GM18870 (cell line): Measurements from ENCODE around the gene LRRN3.
"Not testable (repeated sequence)": the region's sequence is repeated elsewhere in the genome, so short reads cannot be mapped to it uniquely, and the experiment has no call there.

Experiments
- ATAC-seq: cut with Tn5 transposase; IDR thresholded peaks from one replicate; pipeline ENCODE4 v1.9.1; 2021; ENCODE audit warnings: moderate library complexity; ENCODE audit not compliant: unreplicated experiment

LRRN3 gene

GRCh38 chr7:111090846-111091245 is at the start of gene LRRN3:
TSS of gene LRRN3 (plus strand) at chr7:111091127. CDS start at chr7:111122773, 31,646 bp downstream.
- ATAC-seq: no peak

DNA sequence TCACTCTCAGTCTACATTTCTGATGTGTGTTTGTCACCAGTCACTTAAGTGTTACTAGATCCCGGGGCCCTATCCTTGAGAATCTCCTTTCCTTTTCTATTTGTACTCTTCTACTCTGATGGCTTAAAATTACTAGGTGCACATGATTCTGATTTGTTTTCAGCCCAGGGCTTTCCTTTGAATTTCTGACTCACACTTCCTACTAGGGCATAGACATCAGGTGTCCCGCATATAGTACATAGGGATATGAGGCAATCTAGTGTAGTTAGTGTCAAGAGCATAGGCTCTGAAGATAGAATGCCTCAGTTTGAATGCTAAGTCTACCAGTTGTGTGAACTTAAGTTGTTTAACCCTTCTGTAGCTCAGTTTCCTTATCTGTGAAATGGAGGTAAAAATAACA is 49.4 kb upstream of the LRRN3 start:
- ATAC-seq: no peak

- ATAC-seq: no peak
Observed at GRCh38 chr7:111042842-111043241, 48.1 kb upstream of the LRRN3 start.

- peak; percentile 95 for ATAC-seq
Observed at GRCh38 chr7:111043561-111043960, 47.4 kb upstream of the LRRN3 start.

- ATAC-seq: no peak
Observed at GRCh38 chr7:111045449-111045848, 45.5 kb upstream of the LRRN3 start.

DNA sequence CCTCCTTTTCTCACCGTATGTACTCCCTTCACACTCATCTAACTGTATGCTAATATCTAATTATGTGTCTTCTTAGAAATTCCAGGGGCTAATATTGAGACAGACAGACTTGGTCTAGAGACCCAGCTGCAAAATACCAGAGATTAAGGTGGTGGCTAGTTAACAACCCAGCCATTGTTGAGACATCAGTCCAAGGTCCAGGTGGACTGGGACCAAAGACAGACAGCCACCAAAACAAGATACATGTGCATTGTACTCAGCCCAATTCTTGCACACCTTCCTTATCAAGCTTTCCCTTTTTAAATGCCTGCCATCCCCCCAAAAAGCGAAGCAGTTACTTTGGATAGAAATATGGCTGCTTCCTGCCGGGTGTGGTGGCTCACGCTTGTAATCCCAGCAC is 43.3 kb upstream of the LRRN3 start:
- ATAC-seq: no peak

GRCh38 chr7:111049971-111050680 is 40.8 kb upstream of the LRRN3 start:
- ATAC-seq: no peak

DNA sequence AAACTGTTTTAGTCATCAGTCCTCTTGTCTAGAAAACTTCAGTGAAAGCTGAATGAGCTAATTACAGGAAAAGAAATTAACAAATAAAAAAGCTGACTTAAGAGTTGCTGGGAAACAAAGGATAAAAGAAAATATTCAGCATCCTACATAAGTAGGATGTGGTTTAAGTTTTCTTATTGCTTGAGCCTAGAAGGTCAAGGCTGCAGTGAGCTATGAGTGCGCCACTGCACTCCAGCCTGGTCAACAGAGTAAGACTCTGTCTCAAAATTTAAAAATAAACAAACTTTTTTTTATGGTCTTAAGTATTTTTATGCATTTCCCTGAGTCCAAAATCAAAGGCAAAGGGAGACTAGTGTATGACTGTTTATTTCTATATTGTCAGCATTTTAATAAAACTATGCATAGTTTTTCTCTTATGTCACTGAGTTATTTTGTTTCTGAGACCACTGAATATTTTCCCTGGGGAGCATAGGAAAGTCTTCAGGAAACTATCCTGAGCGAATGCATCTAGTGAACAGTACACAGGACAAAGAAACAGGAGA is 40.0 kb upstream of the LRRN3 start:
- ATAC-seq: no peak

DNA sequence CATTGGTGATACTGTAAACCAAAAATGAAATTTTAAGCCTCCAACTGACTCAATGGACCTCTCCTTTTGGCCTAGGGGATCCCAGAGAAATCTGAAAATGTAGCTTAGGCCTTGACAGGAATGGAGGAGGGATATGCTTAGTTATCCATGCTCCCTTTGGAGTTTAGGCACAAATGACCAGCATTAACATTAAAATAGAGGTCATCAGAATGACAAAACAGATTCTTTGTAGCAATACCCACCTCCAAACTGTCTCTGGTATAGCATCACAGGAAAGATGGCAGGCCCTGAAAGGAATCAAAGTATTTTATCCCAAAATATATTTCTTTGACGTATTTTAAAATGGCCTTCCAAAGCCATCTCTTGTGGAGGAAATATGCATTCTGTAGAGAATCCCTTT is 39.1 kb upstream of the LRRN3 start:
- ATAC-seq: no peak

GRCh38 chr7:111053035-111053434 is 37.9 kb upstream of the LRRN3 start:
- ATAC-seq: no peak

GRCh38 chr7:111056371-111056770 is 34.6 kb upstream of the LRRN3 start:
- ATAC-seq: no peak

DNA sequence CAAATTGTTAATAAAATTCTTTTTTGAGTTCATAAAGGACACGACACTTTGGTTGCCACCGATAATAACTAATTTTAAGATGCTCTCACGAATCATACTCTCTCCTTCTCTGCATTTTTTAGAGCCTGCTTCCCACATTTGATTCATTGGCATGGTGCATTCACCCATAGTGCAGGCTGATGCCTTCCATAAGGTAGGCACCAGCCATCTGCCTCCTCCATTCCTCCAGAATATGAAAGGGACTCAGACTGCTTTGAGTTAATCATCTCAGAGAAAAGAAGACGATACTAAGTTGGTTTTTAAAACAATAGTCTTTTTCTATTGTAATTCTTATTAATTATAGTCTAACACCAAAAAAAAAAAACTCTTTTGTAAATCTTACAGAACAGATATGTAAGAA is 33.9 kb upstream of the LRRN3 start:
- no peak for ATAC-seq

DNA sequence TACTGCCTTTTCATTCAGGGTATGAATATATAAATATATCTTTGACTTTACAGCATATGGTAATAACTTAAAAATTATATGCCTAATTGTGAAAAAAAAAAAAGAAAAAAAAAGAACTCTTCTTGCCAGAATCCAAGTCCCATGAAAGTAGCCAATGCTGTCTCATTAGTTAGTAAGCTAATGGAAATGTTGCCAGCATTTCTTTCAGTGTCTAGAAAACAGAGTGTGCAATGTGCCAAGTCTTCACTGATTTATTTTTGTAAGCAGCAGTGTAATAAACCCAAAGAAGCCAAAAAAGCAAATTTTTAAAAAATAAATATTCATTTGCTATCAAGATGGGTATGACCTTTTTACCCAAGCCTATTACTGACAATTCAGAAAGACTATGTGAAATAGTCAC is 31.1 kb upstream of the LRRN3 start:
- no peak for ATAC-seq

DNA sequence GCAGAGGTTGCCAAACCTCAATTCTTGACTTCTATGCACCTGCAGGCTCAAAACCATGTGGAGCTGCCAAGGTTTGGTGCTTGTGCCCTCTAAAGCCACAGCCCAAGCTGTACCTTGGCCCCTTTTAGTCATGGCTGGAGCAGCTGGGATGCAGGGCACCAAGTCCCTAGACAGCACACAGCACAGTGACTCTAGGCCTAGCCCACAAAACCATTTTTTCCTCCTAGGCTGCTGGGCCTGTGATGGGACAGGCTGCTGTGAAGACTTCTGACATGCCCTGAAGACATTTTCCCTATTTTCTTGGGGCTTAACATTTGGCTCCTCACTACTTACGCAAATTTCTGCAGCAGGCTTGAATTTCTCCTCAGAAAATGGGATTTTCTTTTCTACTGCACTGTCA is 27.8 kb upstream of the LRRN3 start:
- no peak for ATAC-seq

DNA sequence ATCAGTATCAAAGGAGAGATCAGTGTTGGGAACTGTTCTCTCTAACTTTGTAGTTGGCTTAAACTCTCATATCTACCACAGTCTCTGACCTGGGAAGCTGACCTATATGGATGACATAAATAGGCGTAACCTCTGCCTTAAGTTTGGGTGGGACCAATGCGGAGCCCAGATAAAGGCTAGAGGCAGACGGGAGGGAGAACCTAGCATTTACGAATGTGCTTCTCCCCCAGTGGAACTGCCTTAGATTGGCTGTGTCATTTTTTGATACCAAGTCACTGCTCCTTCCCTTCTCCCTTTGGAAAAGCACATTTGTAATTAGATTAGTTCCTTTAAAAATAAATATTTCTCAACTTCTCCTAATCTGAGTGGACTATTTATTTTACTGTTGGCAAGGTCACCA is 23.7 kb upstream of the LRRN3 start:
- ATAC-seq: no peak

GRCh38 chr7:111067682-111068081 is 23.2 kb upstream of the LRRN3 start:
- no peak for ATAC-seq

- ATAC-seq: no peak
Observed at GRCh38 chr7:111068618-111069017, 22.3 kb upstream of the LRRN3 start.

- no peak for ATAC-seq
Observed at GRCh38 chr7:111071556-111071955, 19.4 kb upstream of the LRRN3 start.

DNA sequence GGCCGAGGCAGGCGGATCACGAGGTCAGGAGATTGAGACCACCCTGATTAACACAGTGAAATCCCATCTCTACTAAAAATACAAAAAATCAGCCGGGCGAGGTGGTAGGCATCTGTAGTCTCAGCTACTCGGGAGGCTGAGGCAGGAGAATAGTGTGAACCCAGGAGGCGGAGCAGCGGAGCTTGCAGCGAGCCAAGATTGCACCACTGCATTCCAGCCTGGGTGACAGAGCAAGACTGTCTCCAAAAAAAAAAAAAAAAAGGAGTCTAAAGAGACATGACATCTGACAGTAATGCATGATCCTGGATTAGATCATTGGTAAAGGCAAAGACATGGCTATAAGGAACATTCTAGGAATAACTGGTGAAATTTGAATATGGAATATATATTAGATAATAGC is 18.3 kb upstream of the LRRN3 start:
- not testable (repeated sequence) for ATAC-seq

- ATAC-seq: no peak
Observed at GRCh38 chr7:111074071-111074747, 16.7 kb upstream of the LRRN3 start.

- ATAC-seq: no peak
Observed at GRCh38 chr7:111074748-111075146, 16.2 kb upstream of the LRRN3 start.

- ATAC-seq: no peak
Observed at GRCh38 chr7:111075498-111075897, 15.4 kb upstream of the LRRN3 start.
